HepG2 (cell line): Measurements from ENCODE around the gene IQSEC1.

ENCODE experiments used
- NFYB ChIP-seq: sonication (generic); formaldehyde crosslinking; IDR thresholded peaks from 2 replicates; pipeline ENCODE4 v1.4.0; 2020; ENCODE audit warnings: missing genetic modification reagents
- POLR2A ChIP-seq, 2 experiments: IDR thresholded peaks; 2 replicates each; pipeline ENCODE4 v1.6.1; 2011; ENCODE audit warnings: low read depth in 2 of 2, low read length in 2 of 2, mild to moderate bottlenecking in 1 of 2, moderate library complexity in 1 of 2; ENCODE audit not compliant: insufficient read depth in 1 of 2
- ZKSCAN5 ChIP-seq: sonication (generic); formaldehyde crosslinking; IDR thresholded peaks from 2 replicates; pipeline ENCODE4 v1.5.1; 2020; ENCODE audit warnings: mild to moderate bottlenecking, missing genetic modification reagents
- ZMYM4 ChIP-seq: sonication (generic); formaldehyde crosslinking; IDR thresholded peaks from 2 replicates; pipeline ENCODE4 v1.8.1; 2023; ENCODE audit warnings: mild to moderate bottlenecking, missing genetic modification reagents
- ZNF362 ChIP-seq: sonication (generic); formaldehyde crosslinking; IDR thresholded peaks from 2 replicates; pipeline ENCODE4 v1.4.0; 2020; ENCODE audit warnings: missing genetic modification reagents, mild to moderate bottlenecking, borderline replicate concordance
- ZNF549 ChIP-seq: sonication (generic); formaldehyde crosslinking; IDR thresholded peaks from 2 replicates; pipeline ENCODE4 v1.5.0; 2020; ENCODE audit warnings: missing genetic modification reagents

- TF ChIP-seq NFYB (CRISPR knock-in tag) (no peak), ZKSCAN5 (CRISPR knock-in tag) (no peak), ZMYM4 (CRISPR knock-in tag) (no peak), ZNF549 (CRISPR knock-in tag) (no peak), POLR2A (IDR thresholded peaks at IDR 0.05; ENCODE audit: insufficient read depth in 1 of 2, low read depth in 2 of 2, low read length in 2 of 2) (no peak), ZNF362 (no peak)
These were observed 140.9 kb downstream of the IQSEC1 start for GRCh38 chr3:12932347-12932746.
